Measurements from ENCODE around the gene GALNS. TPM values are rescaled to one million over a fixed set of nuclear protein-coding genes. Genes with fewer than 3 reads are reported as not detected.

GALNS gene
- total and polyA plus RNA-seq, 2 of the 13 experiments (the other 11 are each of a cell fraction or from before 2014, with no cell fraction given): 9.2 to 9.8 TPM

DNA sequence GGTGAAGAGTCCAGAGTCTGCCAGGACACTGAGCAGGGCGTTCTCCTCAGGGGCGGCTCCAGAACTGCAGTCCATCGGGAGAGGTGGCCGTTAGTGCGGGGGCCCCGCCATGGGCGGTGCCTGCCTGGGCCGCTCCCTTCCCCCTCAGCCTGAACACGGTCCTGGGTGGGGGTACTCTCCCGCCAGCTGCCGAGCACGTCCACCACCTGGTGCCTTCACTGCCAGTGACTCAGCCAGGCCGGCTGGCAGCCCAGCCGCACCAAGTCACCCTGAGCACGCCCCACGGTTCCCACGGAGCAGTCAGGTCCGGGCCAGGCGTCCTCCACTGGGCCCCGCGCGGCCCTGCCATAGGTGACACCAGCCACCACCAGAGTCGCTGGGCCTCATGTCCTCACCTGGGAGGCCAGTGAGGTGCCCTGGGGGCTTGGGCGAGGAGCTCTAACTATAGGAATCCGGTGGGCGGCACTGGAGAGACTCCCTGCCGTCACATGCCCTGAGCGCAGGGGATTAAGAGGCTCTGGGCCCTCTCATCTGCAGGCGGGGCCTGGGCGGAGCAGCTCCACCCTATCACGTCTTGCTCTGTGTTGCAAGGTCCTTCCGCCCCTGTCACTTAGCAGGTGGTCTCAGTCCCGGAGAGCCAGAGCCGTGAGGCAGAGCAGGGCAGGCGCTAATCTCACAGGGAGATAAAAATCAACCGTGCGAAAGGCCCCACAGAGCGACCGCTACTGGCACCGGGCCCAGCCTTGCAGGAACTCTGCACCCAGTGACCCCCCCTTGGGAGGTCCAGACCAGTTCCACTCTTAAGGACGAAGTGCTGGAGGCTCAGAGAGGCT lies 86.1 kb downstream of the GALNS start (continued):
- TF ChIP-seq ZHX2 (IDR thresholded peaks at IDR 0.05; ENCODE audit: low read depth): no peak
- no peak for TF ChIP-seq ZHX2 (CRISPR knock-in tag; IDR thresholded peaks at IDR 0.05; ENCODE audit: borderline replicate concordance)
- TF ChIP-seq BCL6 (CRISPR knock-in tag; IDR thresholded peaks at IDR 0.05): 0 out of 2 replicates have a peak, but pooled peaks have one; percentile 37
- no peak for TF ChIP-seq PHB2 (IDR thresholded peaks at IDR 0.05; ENCODE audit: partially characterized antibody)
- no peak for TF ChIP-seq EP300 (IDR thresholded peaks at IDR 0.05; ENCODE audit: low read depth in 2 of 2, low read length in 2 of 2)
- peak; percentile 19; the same call in 1 of the 2 replicates for TF ChIP-seq EP300 (CRISPR knock-in tag; IDR thresholded peaks at IDR 0.05; ENCODE audit: borderline replicate concordance)
- TF ChIP-seq CREM (IDR thresholded peaks at IDR 0.05): peak; percentile 30; the same call in 1 of the 2 replicates
- no peak for TF ChIP-seq CREM (CRISPR knock-in tag; IDR thresholded peaks at IDR 0.05)
- TF ChIP-seq SRSF9 (IDR thresholded peaks at IDR 0.05; ENCODE audit: borderline replicate concordance, insufficient read depth, low read depth, low read length, poor library complexity, severe bottlenecking): no peak
- peak; percentile 24; the same call in 1 of the 2 replicates for TF ChIP-seq TSC22D2 (CRISPR knock-in tag; IDR thresholded peaks at IDR 0.05; ENCODE audit: borderline replicate concordance)
- TF ChIP-seq, protein P1, sequence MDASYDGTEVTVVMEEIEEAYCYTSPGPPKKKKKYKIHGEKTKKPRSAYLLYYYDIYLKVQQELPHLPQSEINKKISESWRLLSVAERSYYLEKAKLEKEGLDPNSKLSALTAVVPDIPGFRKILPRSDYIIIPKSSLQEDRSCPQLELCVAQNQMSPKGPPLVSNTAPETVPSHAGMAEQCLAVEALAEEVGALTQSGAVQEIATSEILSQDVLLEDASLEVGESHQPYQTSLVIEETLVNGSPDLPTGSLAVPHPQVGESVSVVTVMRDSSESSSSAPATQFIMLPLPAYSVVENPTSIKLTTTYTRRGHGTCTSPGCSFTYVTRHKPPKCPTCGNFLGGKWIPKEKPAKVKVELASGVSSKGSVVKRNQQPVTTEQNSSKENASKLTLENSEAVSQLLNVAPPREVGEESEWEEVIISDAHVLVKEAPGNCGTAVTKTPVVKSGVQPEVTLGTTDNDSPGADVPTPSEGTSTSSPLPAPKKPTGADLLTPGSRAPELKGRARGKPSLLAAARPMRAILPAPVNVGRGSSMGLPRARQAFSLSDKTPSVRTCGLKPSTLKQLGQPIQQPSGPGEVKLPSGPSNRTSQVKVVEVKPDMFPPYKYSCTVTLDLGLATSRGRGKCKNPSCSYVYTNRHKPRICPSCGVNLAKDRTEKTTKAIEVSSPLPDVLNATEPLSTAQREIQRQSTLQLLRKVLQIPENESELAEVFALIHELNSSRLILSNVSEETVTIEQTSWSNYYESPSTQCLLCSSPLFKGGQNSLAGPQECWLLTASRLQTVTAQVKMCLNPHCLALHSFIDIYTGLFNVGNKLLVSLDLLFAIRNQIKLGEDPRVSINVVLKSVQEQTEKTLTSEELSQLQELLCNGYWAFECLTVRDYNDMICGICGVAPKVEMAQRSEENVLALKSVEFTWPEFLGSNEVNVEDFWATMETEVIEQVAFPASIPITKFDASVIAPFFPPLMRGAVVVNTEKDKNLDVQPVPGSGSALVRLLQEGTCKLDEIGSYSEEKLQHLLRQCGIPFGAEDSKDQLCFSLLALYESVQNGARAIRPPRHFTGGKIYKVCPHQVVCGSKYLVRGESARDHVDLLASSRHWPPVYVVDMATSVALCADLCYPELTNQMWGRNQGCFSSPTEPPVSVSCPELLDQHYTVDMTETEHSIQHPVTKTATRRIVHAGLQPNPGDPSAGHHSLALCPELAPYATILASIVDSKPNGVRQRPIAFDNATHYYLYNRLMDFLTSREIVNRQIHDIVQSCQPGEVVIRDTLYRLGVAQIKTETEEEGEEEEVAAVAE (CRISPR knock-in tag; IDR thresholded peaks at IDR 0.05; ENCODE audit: borderline replicate concordance): no peak
- TF ChIP-seq ZNF30 (CRISPR knock-in tag; IDR thresholded peaks at IDR 0.05): no peak
- peak; percentile 52; the same call in 1 of the 2 replicates for TF ChIP-seq ZFX (CRISPR knock-in tag; IDR thresholded peaks at IDR 0.05; ENCODE audit: low read depth)
- TF ChIP-seq CEBPG (CRISPR knock-in tag; IDR thresholded peaks at IDR 0.05): peak; percentile 34; the same call in 1 of the 2 replicates
- TF ChIP-seq POGK (CRISPR knock-in tag; conservative IDR thresholded peaks at IDR 0.05): no peak
